Ishikawa (cell line): Measurements from ENCODE around the gene DLL3.

Experiments used
- CEBPB ChIP-seq: IDR thresholded peaks from 2 replicates; pipeline ENCODE4 v1.6.1; 2012
- CREB1 ChIP-seq: IDR thresholded peaks from 2 replicates; pipeline ENCODE4 v1.6.1; 2012; ENCODE audit warnings: low read depth
- EGR1 ChIP-seq: IDR thresholded peaks from 2 replicates; pipeline ENCODE4 v1.6.1; 2012
- EP300 ChIP-seq: IDR thresholded peaks from 2 replicates; pipeline ENCODE4 v1.6.1; 2012; ENCODE audit warnings: borderline replicate concordance
- FOXM1 ChIP-seq: IDR thresholded peaks from 2 replicates; pipeline ENCODE4 v1.6.1; 2012; ENCODE audit warnings: low read depth, borderline replicate concordance
- MAX ChIP-seq: IDR thresholded peaks from 2 replicates; pipeline ENCODE4 v1.6.1; 2012
- NFIC ChIP-seq: IDR thresholded peaks from 2 replicates; pipeline ENCODE4 v1.6.1; 2012
- RAD21 ChIP-seq: IDR thresholded peaks from 2 replicates; pipeline ENCODE4 v1.6.1; 2012; ENCODE audit warnings: low read depth
- REST ChIP-seq: IDR thresholded peaks from 2 replicates; pipeline ENCODE4 v1.6.1; 2012; ENCODE audit warnings: low read depth, mild to moderate bottlenecking
- TAF1 ChIP-seq: IDR thresholded peaks from 2 replicates; pipeline ENCODE4 v1.6.1; 2012; ENCODE audit warnings: low read depth, mild to moderate bottlenecking
- TCF12 ChIP-seq: IDR thresholded peaks from 2 replicates; pipeline ENCODE4 v1.6.1; 2012; ENCODE audit warnings: low read depth
- TEAD4 ChIP-seq: IDR thresholded peaks from 2 replicates; pipeline ENCODE4 v1.6.1; 2012
- USF1 ChIP-seq: IDR thresholded peaks from 2 replicates; pipeline ENCODE4 v1.6.1; 2012
- YY1 ChIP-seq: IDR thresholded peaks from 2 replicates; pipeline ENCODE4 v1.6.1; 2012; ENCODE audit warnings: low read depth
- ZBTB7A ChIP-seq: IDR thresholded peaks from 2 replicates; pipeline ENCODE4 v1.6.1; 2012; ENCODE audit warnings: low read depth

The DLL3 gene

GRCh38 chr19:39498798-39499642, at the start of gene DLL3:
Gene DLL3 (plus strand): TSS chr19:39498947. CDS start chr19:39498975, 28 bp downstream.
- no peak for TF ChIP-seq FOXM1
- TF ChIP-seq CREB1, result no peak
- TF ChIP-seq EP300, result no peak
- TF ChIP-seq MAX, result no peak
- TF ChIP-seq NFIC, result no peak
- TF ChIP-seq USF1, result no peak
- TF ChIP-seq TCF12, result no peak
- no peak for TF ChIP-seq REST
- TF ChIP-seq EGR1, result no peak

GRCh38 chr19:39449116-39449797, 49.5 kb upstream of the DLL3 start:
- no peak for TF ChIP-seq REST
- TF ChIP-seq USF1, result no peak
- TF ChIP-seq TAF1, result no peak
- TF ChIP-seq EP300, result no peak
- no peak for TF ChIP-seq TCF12
- TF ChIP-seq MAX, result no peak
- TF ChIP-seq YY1, result no peak
- no peak for TF ChIP-seq TEAD4
- no peak for TF ChIP-seq EGR1
- TF ChIP-seq RAD21, result no peak
- no peak for TF ChIP-seq NFIC

GRCh38 chr19:39463403-39463802, 35.3 kb upstream of the DLL3 start:
- TF ChIP-seq TCF12, result no peak
- TF ChIP-seq FOXM1, result no peak
- TF ChIP-seq RAD21, result no peak
- no peak for TF ChIP-seq CREB1
- TF ChIP-seq YY1, result no peak
- TF ChIP-seq NFIC, result no peak
- TF ChIP-seq ZBTB7A, result no peak
- no peak for TF ChIP-seq TEAD4
- TF ChIP-seq EP300, result no peak

- no peak for TF ChIP-seq EP300
- TF ChIP-seq ZBTB7A, result no peak
- TF ChIP-seq CEBPB, result no peak
- no peak for TF ChIP-seq FOXM1
- TF ChIP-seq REST, result no peak
- no peak for TF ChIP-seq NFIC
- TF ChIP-seq RAD21, result no peak
- no peak for TF ChIP-seq YY1
- no peak for TF ChIP-seq TAF1
- no peak for TF ChIP-seq TEAD4
- TF ChIP-seq TCF12, result no peak
- no peak for TF ChIP-seq MAX
- TF ChIP-seq CREB1, result no peak
Measured at GRCh38 chr19:39465956-39466747, 32.6 kb upstream of the DLL3 start.
